HEK293 (cell line): ENCODE results near the gene BIK.
A peak's percentile ranks its signal among the peaks of the same experiment; 100 is the strongest.

ENCODE experiments used
- CTCF ChIA-PET: fragments of 350-600 bp; formaldehyde crosslinking; extraction: SDS; loops from one replicate; lab custom pipeline; 2021; ENCODE audit warnings: antibody characterized with exemption; lab: Yijun Ruan, JAX
- POLR2A ChIA-PET: fragments of 300-600 bp; formaldehyde crosslinking; extraction: SDS; loops from one replicate; lab custom pipeline; 2020; ENCODE audit warnings: antibody characterized with exemption, inconsistent platforms; lab: Yijun Ruan, JAX
- H3K27ac ChIP-seq: fragments of 200-500 bp; sonication (Bioruptor generic); 2 replicates; pipeline ENCODE4 v1.5.1; 2014; ENCODE audit warnings: low read depth, low read length, control low read depth, inconsistent platforms; ENCODE audit errors: extremely low read depth
- H3K36me3 ChIP-seq, 2 experiments: fragments of 200-500 bp in 1 of 2; sonication (Bioruptor generic) in 1 of 2; 1 replicate in 1 of 2; 2 replicates in 1 of 2; pipeline ENCODE4 v1.5.1; 2014 to 2017; ENCODE audit warnings: inconsistent platforms in 2 of 2, low read length in 2 of 2; ENCODE audit not compliant: control insufficient read depth in 2 of 2, insufficient read depth in 1 of 2
- H3K4me1 ChIP-seq: fragments of 200-500 bp; sonication (Bioruptor generic); 2 replicates; pipeline ENCODE4 v1.5.1; 2014; ENCODE audit warnings: mild to moderate bottlenecking, low read length, inconsistent platforms; ENCODE audit not compliant: control insufficient read depth, insufficient read depth
- H3K4me3 ChIP-seq: 2 replicates; pipeline ENCODE4 v1.5.1; 2011; ENCODE audit warnings: low read depth, mild to moderate bottlenecking, control low read depth, low read length, moderate library complexity
- H3K9me3 ChIP-seq: fragments of 200-500 bp; sonication (Bioruptor generic); 2 replicates; pipeline ENCODE4 v1.5.1; 2014; ENCODE audit warnings: low read depth, low read length, inconsistent platforms; ENCODE audit not compliant: control insufficient read depth, insufficient read depth
- EGR2 ChIP-seq: fragments of 450-650 bp; formaldehyde crosslinking; IDR thresholded peaks from 2 replicates; pipeline ENCODE4 v1.5.1; 2016; ENCODE audit warnings: low read depth, missing biosample characterization, missing genetic modification characterization
- KLF8 ChIP-seq: fragments of 450-650 bp; formaldehyde crosslinking; IDR thresholded peaks from 2 replicates; pipeline ENCODE4 v1.5.1; 2016; ENCODE audit warnings: missing biosample characterization, missing genetic modification characterization
- MZF1 ChIP-seq: fragments of 450-650 bp; formaldehyde crosslinking; IDR thresholded peaks from 2 replicates; pipeline ENCODE4 v1.5.1; 2017; ENCODE audit warnings: missing biosample characterization, missing genetic modification characterization, borderline replicate concordance
- ZBTB17 ChIP-seq: fragments of 450-650 bp; formaldehyde crosslinking; IDR thresholded peaks from 2 replicates; pipeline ENCODE4 v1.5.1; 2016; ENCODE audit warnings: missing biosample characterization, missing genetic modification characterization
- ZFP3 ChIP-seq: fragments of 450-650 bp; formaldehyde crosslinking; IDR thresholded peaks from 2 replicates; pipeline ENCODE4 v1.5.1; 2016; ENCODE audit warnings: low read depth, missing biosample characterization, missing genetic modification characterization
- ZFP69B ChIP-seq: fragments of 450-650 bp; formaldehyde crosslinking; IDR thresholded peaks from 2 replicates; pipeline ENCODE4 v1.5.1; 2016; ENCODE audit warnings: missing biosample characterization, missing genetic modification characterization
- ZNF19 ChIP-seq: fragments of 450-650 bp; formaldehyde crosslinking; IDR thresholded peaks from 2 replicates; pipeline ENCODE4; 2016; ENCODE audit warnings: missing biosample characterization, missing genetic modification characterization, low read depth
- ZNF580 ChIP-seq: fragments of 450-650 bp; formaldehyde crosslinking; IDR thresholded peaks from 2 replicates; pipeline ENCODE4 v1.5.1; 2016; ENCODE audit warnings: missing biosample characterization, missing genetic modification characterization
- ZNF660 ChIP-seq: fragments of 450-650 bp; IDR thresholded peaks from 2 replicates; pipeline ENCODE4 v1.5.1; 2018; ENCODE audit warnings: missing biosample characterization, mild to moderate bottlenecking, missing genetic modification characterization
- ZNF747 ChIP-seq: fragments of 450-650 bp; formaldehyde crosslinking; IDR thresholded peaks from 2 replicates; pipeline ENCODE4 v1.5.1; 2016; ENCODE audit warnings: missing biosample characterization, missing genetic modification characterization
- ZNF768 ChIP-seq: fragments of 450-650 bp; formaldehyde crosslinking; IDR thresholded peaks from 2 replicates; pipeline ENCODE4 v1.5.1; 2018; ENCODE audit warnings: missing biosample characterization, mild to moderate bottlenecking, missing genetic modification characterization
- TF ChIP-seq, protein P1 (sequence below): fragments of 450-650 bp; formaldehyde crosslinking; IDR thresholded peaks from 2 replicates; pipeline ENCODE4 v1.5.1; 2016; ENCODE audit warnings: missing biosample characterization, missing genetic modification characterization
- TF ChIP-seq, protein P2 (sequence below): sonication (generic); formaldehyde crosslinking; IDR thresholded peaks from 2 replicates; pipeline ENCODE4 v1.8.1; 2022; ENCODE audit warnings: mild to moderate bottlenecking, moderate library complexity, missing genetic modification reagents

BIK gene

DNA sequence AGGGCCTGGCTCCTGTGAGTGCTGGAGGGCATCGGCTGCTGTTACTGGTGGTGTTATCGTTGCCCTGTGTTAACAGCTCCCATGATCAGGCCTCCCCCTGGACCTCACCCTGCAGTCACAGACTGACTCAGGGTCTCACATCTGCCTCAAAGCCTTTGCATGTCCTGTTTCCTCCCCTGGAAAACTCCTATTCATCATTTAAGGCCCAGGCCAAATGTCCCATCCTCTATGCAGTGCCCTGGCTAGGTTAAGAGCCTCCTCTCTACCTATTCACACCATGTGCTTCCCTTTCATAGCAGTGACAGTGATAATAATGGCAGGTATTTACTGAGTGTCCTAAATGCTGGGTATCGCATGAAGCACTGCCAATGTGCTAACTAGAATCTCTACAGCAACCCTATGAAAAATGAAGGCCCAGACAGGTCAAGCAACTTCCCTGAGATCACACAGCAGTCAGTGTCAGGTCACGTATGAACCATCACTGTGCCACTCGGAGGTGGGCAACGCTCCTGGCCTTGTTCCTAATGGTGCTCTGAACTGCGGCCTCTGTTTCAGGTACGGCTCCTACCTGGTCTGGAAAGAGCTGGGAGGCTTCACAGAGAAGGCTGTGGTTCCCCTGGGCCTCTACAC is 50.1 kb downstream of the BIK start:
- Histone ChIP-seq H3K27ac (no peak overlapping the region), H3K9me3 (no peaks in the 10 kb centered on the region), H3K4me1 (no peaks in the 10 kb centered on the region), H3K4me3 (no peak overlapping the region), H3K36me3 (peaks cover 0 to 4% of the 10 kb centered on the region in 2 experiments; a peak in 1 of 3 replicates)
- TF ChIP-seq, protein P1, sequence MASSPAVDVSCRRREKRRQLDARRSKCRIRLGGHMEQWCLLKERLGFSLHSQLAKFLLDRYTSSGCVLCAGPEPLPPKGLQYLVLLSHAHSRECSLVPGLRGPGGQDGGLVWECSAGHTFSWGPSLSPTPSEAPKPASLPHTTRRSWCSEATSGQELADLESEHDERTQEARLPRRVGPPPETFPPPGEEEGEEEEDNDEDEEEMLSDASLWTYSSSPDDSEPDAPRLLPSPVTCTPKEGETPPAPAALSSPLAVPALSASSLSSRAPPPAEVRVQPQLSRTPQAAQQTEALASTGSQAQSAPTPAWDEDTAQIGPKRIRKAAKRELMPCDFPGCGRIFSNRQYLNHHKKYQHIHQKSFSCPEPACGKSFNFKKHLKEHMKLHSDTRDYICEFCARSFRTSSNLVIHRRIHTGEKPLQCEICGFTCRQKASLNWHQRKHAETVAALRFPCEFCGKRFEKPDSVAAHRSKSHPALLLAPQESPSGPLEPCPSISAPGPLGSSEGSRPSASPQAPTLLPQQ (tag by site-specific recombination) = no peak
- TF ChIP-seq MZF1 (no peak), ZFP69B (no peak), ZNF580 (tag by site-specific recombination) (peak; percentile 39; the same call in 1 of the 2 replicates), ZNF747 (tag by site-specific recombination) (no peak), ZNF19 (tag by site-specific recombination) (no peak), ZNF660 (tag by site-specific recombination) (no peak), ZFP3 (peak; percentile 82), ZNF768 (tag by site-specific recombination) (peak; percentile 87)
- TF ChIP-seq, protein P2, sequence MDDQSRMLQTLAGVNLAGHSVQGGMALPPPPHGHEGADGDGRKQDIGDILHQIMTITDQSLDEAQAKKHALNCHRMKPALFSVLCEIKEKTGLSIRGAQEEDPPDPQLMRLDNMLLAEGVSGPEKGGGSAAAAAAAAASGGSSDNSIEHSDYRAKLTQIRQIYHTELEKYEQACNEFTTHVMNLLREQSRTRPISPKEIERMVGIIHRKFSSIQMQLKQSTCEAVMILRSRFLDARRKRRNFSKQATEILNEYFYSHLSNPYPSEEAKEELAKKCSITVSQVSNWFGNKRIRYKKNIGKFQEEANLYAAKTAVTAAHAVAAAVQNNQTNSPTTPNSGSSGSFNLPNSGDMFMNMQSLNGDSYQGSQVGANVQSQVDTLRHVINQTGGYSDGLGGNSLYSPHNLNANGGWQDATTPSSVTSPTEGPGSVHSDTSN (CRISPR knock-in tag) = no peak
- ChIA-PET POLR2A (no interaction called here), CTCF (interaction anchor here (0.6 to 1.5 kb wide), 3 partner anchors 18 to 100 kb away, joined by 3 to 4 read pairs (median 3); no protein-coding TSS in a partner anchor)

DNA sequence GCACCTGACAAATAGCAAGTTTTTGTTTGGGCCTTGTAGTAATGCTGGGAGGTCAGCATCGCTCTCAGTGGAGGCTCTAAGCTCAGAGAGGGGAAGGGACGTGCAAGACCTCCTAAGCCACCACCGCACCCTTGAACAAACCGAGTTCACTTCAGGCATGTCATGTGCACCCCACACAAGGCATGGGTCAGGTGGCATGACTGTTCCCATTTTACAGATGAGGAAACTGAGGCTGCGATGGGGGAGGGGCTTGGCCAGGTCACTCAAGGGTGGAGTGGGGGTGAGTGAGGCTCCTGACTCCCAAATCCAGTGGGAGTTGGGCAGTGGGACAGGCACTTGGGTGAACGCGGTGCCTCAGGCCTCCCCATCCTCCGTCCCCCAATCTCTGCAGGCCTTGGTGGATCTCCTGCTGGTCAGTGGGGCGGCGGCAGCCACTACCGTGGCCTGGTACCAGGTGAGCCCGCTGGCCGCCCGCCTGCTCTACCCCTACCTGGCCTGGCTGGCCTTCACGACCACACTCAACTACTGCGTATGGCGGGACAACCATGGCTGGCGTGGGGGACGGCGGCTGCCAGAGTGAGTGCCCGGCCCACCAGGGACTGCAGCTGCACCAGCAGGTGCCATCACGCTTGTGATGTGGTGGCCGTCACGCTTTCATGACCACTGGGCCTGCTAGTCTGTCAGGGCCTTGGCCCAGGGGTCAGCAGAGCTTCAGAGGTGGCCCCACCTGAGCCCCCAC is 52.0 kb downstream of the BIK start:
- no peak overlapping the region for H3K4me3 ChIP-seq
- H3K9me3 ChIP-seq = no peaks in the 10 kb centered on the region
- peaks cover 0 to 13% of the 10 kb centered on the region in 2 experiments; a peak in 1 of 3 replicates for H3K36me3 ChIP-seq
- H3K4me1 ChIP-seq = no peaks in the 10 kb centered on the region
- CTCF ChIA-PET = interaction anchor here (0.7 to 1.4 kb wide), 2 partner anchors 66 to 541 kb away, joined by 3 to 5 read pairs; no protein-coding TSS in a partner anchor
- H3K27ac ChIP-seq = no peak overlapping the region
- TF ChIP-seq KLF8 (tag by site-specific recombination) = peak; percentile 48; the same call in 1 of the 2 replicates
- TF ChIP-seq ZBTB17 = no peak
- POLR2A ChIA-PET = interaction anchor here (0.6 kb wide), 2 partner anchors 13 to 18 kb away, joined by 3 to 5 read pairs; no protein-coding TSS in a partner anchor

- Histone ChIP-seq H3K36me3 (peaks cover 0 to 21% of the 10 kb centered on the region in 2 experiments; a peak in 1 of 3 replicates), H3K27ac (no peak overlapping the region), H3K4me3 (no peak overlapping the region), H3K9me3 (no peaks in the 10 kb centered on the region), H3K4me1 (no peaks in the 10 kb centered on the region)
- TF ChIP-seq ZFP69B (peak; percentile 52; the same call in 1 of the 2 replicates), EGR2 (no peak)
- TF ChIP-seq, all 188 proteins: peak for 1
- CTCF ChIA-PET = interaction anchor here (1.4 kb wide), 1 partner anchor 65 kb away, joined by 5 read pairs; no protein-coding TSS in a partner anchor
- POLR2A ChIA-PET = interaction anchor here (0.6 kb wide), 1 partner anchor 19 kb away, joined by 5 read pairs; no protein-coding TSS in a partner anchor
These were observed 52.8 kb downstream of the BIK start for GRCh38 chr22:43163241-43163795.
